K562 (cell line): ENCODE measurements around the gene OR2B2. TPM values are rescaled to one million over a fixed set of nuclear protein-coding genes. Genes with fewer than 3 reads are reported as not detected.

Experiments
- CBX2 ChIP-seq: fragments of 200-600 bp; sonication (generic); IDR thresholded peaks from one replicate; pipeline ENCODE4 v1.6.1; 2012; ENCODE audit warnings: mild to moderate bottlenecking, low read length, inconsistent platforms; ENCODE audit not compliant: insufficient read depth, poor library complexity, severe bottlenecking
- POLR2H ChIP-seq: IDR thresholded peaks from 2 replicates; pipeline ENCODE4 v1.6.1; 2016; ENCODE audit warnings: missing genetic modification characterization, low read depth, mild to moderate bottlenecking, control low read depth, missing compliant biosample characterization, moderate library complexity
- SMAD1 ChIP-seq: fragments of 150-350 bp; IDR thresholded peaks from 2 replicates; pipeline ENCODE4 v1.6.1; 2014; ENCODE audit warnings: low read length, low read depth; ENCODE audit not compliant: partially characterized antibody
- SPI1 ChIP-seq: IDR thresholded peaks from 2 replicates; pipeline ENCODE4 v1.6.1; 2011; ENCODE audit warnings: low read depth, low read length, control low read depth, borderline replicate concordance
- TAF7 ChIP-seq: fragments of 450-650 bp; IDR thresholded peaks from 2 replicates; pipeline ENCODE4 v1.6.1; 2016; ENCODE audit warnings: missing genetic modification characterization, missing compliant biosample characterization
- ZNF41 ChIP-seq: fragments of 250-450 bp; sonication (Bioruptor Pico); conservative IDR thresholded peaks from 2 replicates; pipeline ENCODE4 v1.4.0; 2020; ENCODE audit warnings: mild to moderate bottlenecking
- polyA plus RNA-seq, 8 experiments: library from polyadenylated mRNA; depleted of rRNA in 4 of 8; stranded (reverse) in 5 of 8; unstranded in 3 of 8; fragments of >200 nt; fragmentation: Nextera tagmentation in 2 of 8; fragmentation: Illumina TruSeq in 1 of 8; extraction: Ambion mirVana in 2 of 8; extraction: Trizol in 1 of 8; gene quantifications; 2 replicates each; pipeline versions ENCODE4 v1.2.1 to v1.2.3, GENCODE V29; 2011 to 2014; ENCODE audit warnings: inconsistent platforms in 1 of 8, missing spikeins in 1 of 8
- total RNA-seq, 7 experiments: library from RNA; depleted of rRNA in 6 of 7; stranded (reverse); fragments of >200 nt in 6 of 7; fragmentation: Illumina TruSeq in 2 of 7; extraction: Trizol in 2 of 7; gene quantifications; 2 replicates each; pipeline versions ENCODE4 v1.2.1 to v1.2.3, GENCODE V29; 2011 to 2021; ENCODE audit warnings: low replicate concordance in 1 of 7
- TF ChIP-seq, protein P1 (sequence below): fragments of 450-650 bp; IDR thresholded peaks from 2 replicates; pipeline ENCODE4 v1.6.1; 2016; ENCODE audit warnings: mild to moderate bottlenecking, moderate library complexity

Gene OR2B2
- total and polyA plus RNA-seq, 9 of the 15 experiments (the other 6 are each of a cell fraction or from before 2014, with no cell fraction given) = 0.24 TPM; not detected in 8

DNA sequence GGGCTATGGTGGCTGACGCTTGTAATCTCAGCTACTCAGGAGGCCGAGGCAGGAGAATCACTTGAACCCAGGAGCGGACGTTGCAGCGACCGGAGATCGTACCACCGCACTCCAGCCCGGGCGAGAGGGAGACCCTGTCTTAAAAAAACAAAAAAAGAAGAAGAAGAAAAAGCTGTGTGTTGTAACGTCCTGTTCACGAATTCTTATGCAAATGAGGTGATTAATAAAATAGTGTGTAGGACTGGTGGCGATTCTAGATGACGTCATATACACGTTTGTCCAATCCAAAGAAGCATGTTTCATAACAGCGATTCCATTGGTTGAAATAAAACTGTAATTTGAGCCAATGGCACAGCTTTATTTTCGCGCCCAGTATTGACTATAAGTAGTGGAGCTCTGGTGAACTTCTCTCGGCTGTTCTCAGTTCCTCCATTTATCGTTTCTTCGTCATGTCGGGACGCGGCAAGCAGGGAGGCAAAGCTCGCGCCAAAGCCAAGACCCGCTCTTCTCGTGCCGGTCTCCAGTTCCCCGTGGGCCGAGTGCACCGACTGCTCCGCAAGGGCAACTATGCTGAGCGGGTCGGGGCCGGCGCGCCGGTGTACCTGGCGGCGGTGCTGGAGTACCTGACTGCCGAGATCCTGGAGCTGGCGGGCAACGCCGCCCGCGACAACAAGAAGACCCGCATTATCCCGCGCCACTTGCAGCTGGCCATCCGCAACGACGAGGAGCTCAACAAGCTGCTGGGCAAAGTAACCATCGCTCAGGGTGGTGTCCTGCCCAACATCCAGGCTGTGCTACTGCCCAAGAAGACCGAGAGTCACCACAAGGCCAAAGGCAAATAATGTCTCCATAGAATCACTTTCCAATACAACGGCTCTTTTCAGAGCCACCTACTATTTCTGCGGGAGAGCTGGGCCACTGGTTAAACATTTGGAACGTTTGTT, 47.0 kb downstream of the OR2B2 start (continued):
- TF ChIP-seq, protein P1, sequence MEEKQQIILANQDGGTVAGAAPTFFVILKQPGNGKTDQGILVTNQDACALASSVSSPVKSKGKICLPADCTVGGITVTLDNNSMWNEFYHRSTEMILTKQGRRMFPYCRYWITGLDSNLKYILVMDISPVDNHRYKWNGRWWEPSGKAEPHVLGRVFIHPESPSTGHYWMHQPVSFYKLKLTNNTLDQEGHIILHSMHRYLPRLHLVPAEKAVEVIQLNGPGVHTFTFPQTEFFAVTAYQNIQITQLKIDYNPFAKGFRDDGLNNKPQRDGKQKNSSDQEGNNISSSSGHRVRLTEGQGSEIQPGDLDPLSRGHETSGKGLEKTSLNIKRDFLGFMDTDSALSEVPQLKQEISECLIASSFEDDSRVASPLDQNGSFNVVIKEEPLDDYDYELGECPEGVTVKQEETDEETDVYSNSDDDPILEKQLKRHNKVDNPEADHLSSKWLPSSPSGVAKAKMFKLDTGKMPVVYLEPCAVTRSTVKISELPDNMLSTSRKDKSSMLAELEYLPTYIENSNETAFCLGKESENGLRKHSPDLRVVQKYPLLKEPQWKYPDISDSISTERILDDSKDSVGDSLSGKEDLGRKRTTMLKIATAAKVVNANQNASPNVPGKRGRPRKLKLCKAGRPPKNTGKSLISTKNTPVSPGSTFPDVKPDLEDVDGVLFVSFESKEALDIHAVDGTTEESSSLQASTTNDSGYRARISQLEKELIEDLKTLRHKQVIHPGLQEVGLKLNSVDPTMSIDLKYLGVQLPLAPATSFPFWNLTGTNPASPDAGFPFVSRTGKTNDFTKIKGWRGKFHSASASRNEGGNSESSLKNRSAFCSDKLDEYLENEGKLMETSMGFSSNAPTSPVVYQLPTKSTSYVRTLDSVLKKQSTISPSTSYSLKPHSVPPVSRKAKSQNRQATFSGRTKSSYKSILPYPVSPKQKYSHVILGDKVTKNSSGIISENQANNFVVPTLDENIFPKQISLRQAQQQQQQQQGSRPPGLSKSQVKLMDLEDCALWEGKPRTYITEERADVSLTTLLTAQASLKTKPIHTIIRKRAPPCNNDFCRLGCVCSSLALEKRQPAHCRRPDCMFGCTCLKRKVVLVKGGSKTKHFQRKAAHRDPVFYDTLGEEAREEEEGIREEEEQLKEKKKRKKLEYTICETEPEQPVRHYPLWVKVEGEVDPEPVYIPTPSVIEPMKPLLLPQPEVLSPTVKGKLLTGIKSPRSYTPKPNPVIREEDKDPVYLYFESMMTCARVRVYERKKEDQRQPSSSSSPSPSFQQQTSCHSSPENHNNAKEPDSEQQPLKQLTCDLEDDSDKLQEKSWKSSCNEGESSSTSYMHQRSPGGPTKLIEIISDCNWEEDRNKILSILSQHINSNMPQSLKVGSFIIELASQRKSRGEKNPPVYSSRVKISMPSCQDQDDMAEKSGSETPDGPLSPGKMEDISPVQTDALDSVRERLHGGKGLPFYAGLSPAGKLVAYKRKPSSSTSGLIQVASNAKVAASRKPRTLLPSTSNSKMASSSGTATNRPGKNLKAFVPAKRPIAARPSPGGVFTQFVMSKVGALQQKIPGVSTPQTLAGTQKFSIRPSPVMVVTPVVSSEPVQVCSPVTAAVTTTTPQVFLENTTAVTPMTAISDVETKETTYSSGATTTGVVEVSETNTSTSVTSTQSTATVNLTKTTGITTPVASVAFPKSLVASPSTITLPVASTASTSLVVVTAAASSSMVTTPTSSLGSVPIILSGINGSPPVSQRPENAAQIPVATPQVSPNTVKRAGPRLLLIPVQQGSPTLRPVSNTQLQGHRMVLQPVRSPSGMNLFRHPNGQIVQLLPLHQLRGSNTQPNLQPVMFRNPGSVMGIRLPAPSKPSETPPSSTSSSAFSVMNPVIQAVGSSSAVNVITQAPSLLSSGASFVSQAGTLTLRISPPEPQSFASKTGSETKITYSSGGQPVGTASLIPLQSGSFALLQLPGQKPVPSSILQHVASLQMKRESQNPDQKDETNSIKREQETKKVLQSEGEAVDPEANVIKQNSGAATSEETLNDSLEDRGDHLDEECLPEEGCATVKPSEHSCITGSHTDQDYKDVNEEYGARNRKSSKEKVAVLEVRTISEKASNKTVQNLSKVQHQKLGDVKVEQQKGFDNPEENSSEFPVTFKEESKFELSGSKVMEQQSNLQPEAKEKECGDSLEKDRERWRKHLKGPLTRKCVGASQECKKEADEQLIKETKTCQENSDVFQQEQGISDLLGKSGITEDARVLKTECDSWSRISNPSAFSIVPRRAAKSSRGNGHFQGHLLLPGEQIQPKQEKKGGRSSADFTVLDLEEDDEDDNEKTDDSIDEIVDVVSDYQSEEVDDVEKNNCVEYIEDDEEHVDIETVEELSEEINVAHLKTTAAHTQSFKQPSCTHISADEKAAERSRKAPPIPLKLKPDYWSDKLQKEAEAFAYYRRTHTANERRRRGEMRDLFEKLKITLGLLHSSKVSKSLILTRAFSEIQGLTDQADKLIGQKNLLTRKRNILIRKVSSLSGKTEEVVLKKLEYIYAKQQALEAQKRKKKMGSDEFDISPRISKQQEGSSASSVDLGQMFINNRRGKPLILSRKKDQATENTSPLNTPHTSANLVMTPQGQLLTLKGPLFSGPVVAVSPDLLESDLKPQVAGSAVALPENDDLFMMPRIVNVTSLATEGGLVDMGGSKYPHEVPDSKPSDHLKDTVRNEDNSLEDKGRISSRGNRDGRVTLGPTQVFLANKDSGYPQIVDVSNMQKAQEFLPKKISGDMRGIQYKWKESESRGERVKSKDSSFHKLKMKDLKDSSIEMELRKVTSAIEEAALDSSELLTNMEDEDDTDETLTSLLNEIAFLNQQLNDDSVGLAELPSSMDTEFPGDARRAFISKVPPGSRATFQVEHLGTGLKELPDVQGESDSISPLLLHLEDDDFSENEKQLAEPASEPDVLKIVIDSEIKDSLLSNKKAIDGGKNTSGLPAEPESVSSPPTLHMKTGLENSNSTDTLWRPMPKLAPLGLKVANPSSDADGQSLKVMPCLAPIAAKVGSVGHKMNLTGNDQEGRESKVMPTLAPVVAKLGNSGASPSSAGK = no peak
- TF ChIP-seq SPI1 = no peak
- TF ChIP-seq ZNF41 (CRISPR knock-in tag) = no peak
- peak; percentile 44 for TF ChIP-seq SMAD1
- TF ChIP-seq POLR2H = peak; percentile 93
- TF ChIP-seq CBX2 = no peak
- TF ChIP-seq TAF7 = 0 out of 2 replicates have a peak, but pooled peaks have one; percentile 45
